Activated B cell treated with CpG ODN at 0.5 μM for 24 hours (primary cell): ENCODE measurements around the gene ASCL4. TPM values are rescaled to one million over a fixed set of nuclear protein-coding genes. Genes with fewer than 3 reads are reported as not detected.

Experiments
- ATAC-seq: fragments of 200-7000 bp; cut with Tn5 transposase; one replicate; pipeline ENCODE4 v1.10.0; 2021; ENCODE audit warnings: low read depth, mild to moderate bottlenecking, moderate library complexity
- CTCF ChIA-PET: fragments of 350-600 bp; sonication (Branson Sonifier 250); formaldehyde crosslinking; loops from one replicate; lab custom pipeline; 2021; ENCODE audit warnings: antibody characterized with exemption; lab: Charles Lee
- POLR2A ChIA-PET: fragments of 350-600 bp; sonication (Branson Sonifier 250); formaldehyde crosslinking; loops from one replicate; lab custom pipeline; 2021; ENCODE audit warnings: antibody characterized with exemption; lab: Charles Lee
- DNase-seq: peaks from one replicate; pipeline ENCODE4 v3.0.0; 2022
- H3K27ac Mint-ChIP-seq: one replicate; pipeline ENCODE4 v1.8.0; 2020; ENCODE audit warnings: mixed read lengths
- H3K27me3 Mint-ChIP-seq: one replicate; pipeline ENCODE4 v1.8.0; 2021; ENCODE audit warnings: mixed read lengths
- H3K36me3 Mint-ChIP-seq: one replicate; pipeline ENCODE4 v1.8.0; 2021; ENCODE audit warnings: low read depth, mixed read lengths
- H3K4me1 Mint-ChIP-seq: one replicate; pipeline ENCODE4 v1.8.0; 2021; ENCODE audit warnings: mixed read lengths
- H3K4me3 Mint-ChIP-seq: one replicate; pipeline ENCODE4 v1.8.0; 2020; ENCODE audit warnings: mild to moderate bottlenecking, mixed read lengths
- H3K9me3 Mint-ChIP-seq: one replicate; pipeline ENCODE4 v1.8.0; 2020; ENCODE audit warnings: mixed read lengths
- CTCF ChIP-seq: fragments of 200-600 bp; IDR thresholded peaks from one replicate; pipeline ENCODE4 v1.8.0; 2022; ENCODE audit warnings: antibody characterized with exemption, mild to moderate bottlenecking
- intact Hi-C: fragments of 100-400 bp; cut with micrococcal nuclease; formaldehyde crosslinking; loops from one replicate; pipeline ENCODE4 v1.15.1; 2024
- total RNA-seq: library from RNA; stranded (reverse); gene quantifications from 2 replicates; pipeline ENCODE4 v1.2.3, GENCODE V29; 2022

The ASCL4 gene
- total RNA-seq, 1 donor from 2014 or later: not detected

GRCh38 chr12:107762874-107763273 is 11.6 kb upstream of the ASCL4 start:
- Mint-ChIP-seq H3K27ac (no peak overlapping the region), H3K9me3 (peaks cover 2% of the 10 kb centered on the region), H3K27me3 (no peaks in the 10 kb centered on the region), H3K4me3 (no peak overlapping the region), H3K36me3 (peaks cover 8% of the 10 kb centered on the region), H3K4me1 (peaks cover 27% of the 10 kb centered on the region)
- TF ChIP-seq CTCF: no peak
- ChIA-PET CTCF (no interaction called here), POLR2A (interaction anchor here (0.7 kb wide), 1 partner anchor 26 kb away, joined by 3 read pairs; no protein-coding TSS in a partner anchor)
- intact Hi-C loops: loop anchor here (5.0 to 10.0 kb wide), 4 partner anchors 362 to 1949 kb away; partner anchors contain the start of genes FAM222A, MMAB, MVK and POLR3B
- DNase-seq (no peak), ATAC-seq (no peak)

GRCh38 chr12:107764626-107765025 is 9.9 kb upstream of the ASCL4 start:
- peaks cover 2% of the 10 kb centered on the region for H3K9me3 Mint-ChIP-seq
- ChIA-PET POLR2A (no interaction called here), CTCF (no interaction called here)
- intact Hi-C loops: loop anchor here (5.0 to 10.0 kb wide), 4 partner anchors 360 to 1948 kb away; partner anchors contain the start of genes FAM222A, MMAB, MVK and POLR3B
- TF ChIP-seq CTCF: no peak
- DNase-seq (no peak), ATAC-seq (no peak)
- no peak overlapping the region for H3K4me3 Mint-ChIP-seq
- H3K4me1 Mint-ChIP-seq: peaks cover 12% of the 10 kb centered on the region
- H3K36me3 Mint-ChIP-seq: peaks cover 5% of the 10 kb centered on the region
- no peaks in the 10 kb centered on the region for H3K27me3 Mint-ChIP-seq
- H3K27ac Mint-ChIP-seq: no peak overlapping the region

- no peak for ATAC-seq
- Mint-ChIP-seq H3K36me3 (peaks cover under 1% of the 10 kb centered on the region), H3K4me3 (no peak overlapping the region), H3K27ac (no peak overlapping the region), H3K9me3 (peaks cover 2% of the 10 kb centered on the region), H3K4me1 (peaks cover 5% of the 10 kb centered on the region), H3K27me3 (peaks cover 1% of the 10 kb centered on the region)
- intact Hi-C loops: loop anchor here (10.0 kb wide), 1 partner anchor 359 kb away; the partner anchor contains the start of gene WSCD2
- DNase-seq: no peak
- ChIA-PET POLR2A (no interaction called here), CTCF (no interaction called here)
- no peak for TF ChIP-seq CTCF
These were observed 9.2 kb upstream of the ASCL4 start for GRCh38 chr12:107765316-107765715.

- ChIA-PET CTCF (no interaction called here), POLR2A (no interaction called here)
- H3K27me3 Mint-ChIP-seq: peaks cover 3% of the 10 kb centered on the region
- no peaks in the 10 kb centered on the region for H3K4me1 Mint-ChIP-seq
- H3K27ac Mint-ChIP-seq: no peak overlapping the region
- no peak for TF ChIP-seq CTCF
- intact Hi-C loops: loop anchor here (10.0 kb wide), 1 partner anchor 357 kb away; the partner anchor contains the start of gene WSCD2
- peaks cover 1% of the 10 kb centered on the region for H3K9me3 Mint-ChIP-seq
- ATAC-seq (no peak), DNase-seq (no peak)
- H3K4me3 Mint-ChIP-seq: no peak overlapping the region
- no peaks in the 10 kb centered on the region for H3K36me3 Mint-ChIP-seq
These were observed 7.0 kb upstream of the ASCL4 start for GRCh38 chr12:107767466-107767865.

GRCh38 chr12:107775093-107775721 is 703 bp downstream of the ASCL4 start:
- Mint-ChIP-seq H3K27me3 (peaks cover 36% of the 10 kb centered on the region), H3K4me1 (peaks cover 27% of the 10 kb centered on the region), H3K4me3 (no peak overlapping the region), H3K27ac (no peak overlapping the region), H3K36me3 (no peaks in the 10 kb centered on the region), H3K9me3 (no peaks in the 10 kb centered on the region)
- TF ChIP-seq CTCF: no peak
- intact Hi-C loops: no loop called here
- POLR2A ChIA-PET: no interaction called here
- ATAC-seq (no peak), DNase-seq (no peak)
- CTCF ChIA-PET: no interaction called here
